Left forelimb (tissue), 1 donor: ENCODE data around the gene KIF2A.
A peak's percentile ranks its signal among the peaks of the same experiment; 100 is the strongest.

Source experiments
- DNase-seq: peaks from one replicate; pipeline ENCODE4 v3.0.0-alpha.2; 2018; ENCODE audit warnings: low spot score

Gene KIF2A

DNA sequence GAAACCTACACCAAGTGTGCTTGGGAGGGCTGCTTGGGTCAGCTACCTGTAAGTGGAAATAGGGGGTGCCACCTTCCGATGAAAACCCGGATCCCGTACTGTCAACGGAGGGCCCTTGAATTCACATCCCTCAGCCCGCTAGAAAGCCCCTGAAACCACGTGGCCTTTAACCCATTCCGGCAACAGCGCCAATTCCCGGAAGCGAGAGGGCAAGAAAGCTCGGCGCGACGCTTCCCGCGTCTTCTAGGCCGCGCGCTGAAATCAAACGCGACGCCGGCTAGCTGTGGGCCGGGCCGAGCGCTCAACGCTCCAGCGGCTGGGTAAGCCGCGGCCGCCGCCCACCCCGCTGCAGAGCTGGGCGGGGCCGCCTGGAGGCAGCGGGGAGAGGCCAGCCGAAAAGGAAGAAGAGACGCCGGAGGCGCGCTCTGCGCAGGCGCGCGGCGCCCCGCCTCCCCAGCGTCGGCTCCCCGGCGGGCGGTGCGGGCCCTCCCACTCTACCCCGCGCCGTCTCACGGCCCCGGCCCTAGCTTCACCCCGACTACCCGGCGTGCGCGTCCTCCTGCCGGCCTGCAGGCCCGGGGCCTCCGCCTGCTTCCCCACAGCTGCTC lies at the start of gene KIF2A:
Gene KIF2A, plus strand, starts transcription at position 492 of the 608 bp plus-strand sequence. CDS start 267 bp downstream, outside the sequence.
- DNase-seq = peak; percentile 95

DNA sequence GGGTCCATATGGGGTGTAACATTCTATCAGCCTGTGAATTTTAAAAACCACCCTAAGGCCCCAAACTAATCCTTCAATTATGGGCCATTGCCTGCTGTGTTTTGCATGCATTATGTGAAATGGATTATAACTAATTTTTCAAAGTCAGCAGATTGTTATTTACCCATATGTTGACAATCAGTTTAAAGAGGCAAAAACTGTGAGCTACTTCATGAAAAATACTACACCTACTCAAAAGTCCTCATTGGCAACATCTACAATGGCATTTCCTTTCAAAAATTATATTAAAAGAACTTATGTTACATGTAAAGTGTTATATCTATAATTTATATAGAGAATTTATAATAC lies 49.0 kb upstream of the KIF2A start:
- no peak for DNase-seq

DNA sequence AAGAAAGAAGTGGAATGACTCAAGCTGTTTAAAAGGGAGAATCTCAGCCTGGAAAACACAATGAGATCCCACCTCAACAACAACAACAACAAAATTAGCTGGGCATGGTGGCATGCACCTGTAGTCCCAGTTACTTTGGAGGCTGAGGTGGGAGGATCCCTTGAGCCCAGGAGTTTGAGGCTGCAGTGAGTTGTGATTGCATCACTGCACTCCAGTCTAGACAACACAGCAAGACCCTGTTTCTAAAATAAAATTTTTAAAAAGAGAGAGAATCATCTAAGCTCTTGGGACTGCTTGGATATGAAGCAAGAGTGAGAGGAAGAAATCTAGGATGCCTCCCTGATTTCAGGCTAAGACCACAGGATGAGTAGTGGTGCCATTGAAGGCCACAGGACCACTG lies 47.4 kb upstream of the KIF2A start:
- DNase-seq = no peak

DNA sequence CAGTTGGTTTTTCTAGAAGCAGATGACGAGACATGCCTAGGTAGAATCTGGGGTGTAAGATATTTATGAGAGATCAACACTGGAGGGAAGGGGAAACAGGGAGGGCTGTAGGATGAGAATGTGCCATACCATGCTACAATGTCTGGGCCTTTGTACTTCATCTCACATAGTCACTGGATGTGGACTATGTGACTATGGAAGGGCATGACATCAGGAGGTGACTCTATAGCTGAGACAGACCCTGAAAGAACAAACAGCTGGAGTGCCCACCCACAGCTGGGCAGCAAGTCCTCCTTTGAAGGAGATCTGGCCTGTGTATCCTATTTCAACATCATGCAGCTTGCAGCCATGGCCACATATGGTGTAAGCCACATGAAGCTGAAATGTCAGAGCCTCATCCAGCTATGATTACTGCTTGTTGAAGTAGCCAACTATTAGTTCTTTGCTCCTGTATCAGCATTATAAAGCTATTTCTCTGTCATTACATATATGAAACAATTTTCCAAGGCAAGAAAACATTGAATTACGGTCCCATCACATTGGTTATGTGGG lies 46.2 kb upstream of the KIF2A start:
- no peak for DNase-seq

DNA sequence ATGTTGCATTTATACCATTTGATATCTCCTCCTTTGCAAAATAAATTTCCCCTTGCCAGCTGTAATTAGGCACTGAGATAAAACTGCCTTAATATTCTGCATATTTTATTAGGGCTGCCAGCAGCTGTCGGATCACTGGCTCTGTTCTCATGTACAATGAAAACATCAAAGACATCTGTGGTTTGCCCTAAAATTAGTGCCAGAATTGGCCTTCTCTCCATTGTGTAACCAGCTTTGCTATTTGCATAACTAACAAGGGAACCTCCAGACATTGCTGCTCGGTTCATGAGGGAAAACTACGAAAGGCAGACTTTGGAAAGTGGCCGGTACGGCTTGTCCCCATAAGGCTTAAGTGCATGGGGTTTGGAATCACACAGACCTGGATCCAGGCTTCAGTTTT lies 45.5 kb upstream of the KIF2A start:
- no peak for DNase-seq

DNA sequence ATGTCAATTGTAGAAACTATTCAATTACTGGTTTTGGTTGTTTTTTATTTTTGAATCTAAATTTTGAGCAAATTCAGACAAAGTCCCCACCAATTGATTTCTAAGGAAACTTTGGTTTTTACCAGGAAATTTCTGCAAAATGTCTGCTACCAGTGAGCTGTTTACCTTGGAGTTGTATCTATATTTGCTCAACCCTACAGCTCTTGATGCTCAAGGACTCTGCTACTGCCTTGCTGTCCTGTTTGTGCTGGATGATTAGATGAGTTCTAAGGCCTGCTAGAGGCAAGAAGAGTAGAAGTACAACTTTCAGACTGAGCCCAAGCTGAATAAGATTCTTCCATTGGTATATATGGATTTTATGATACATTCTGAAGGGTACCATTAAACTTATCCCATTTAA lies 42.6 kb upstream of the KIF2A start:
- no peak for DNase-seq

DNA sequence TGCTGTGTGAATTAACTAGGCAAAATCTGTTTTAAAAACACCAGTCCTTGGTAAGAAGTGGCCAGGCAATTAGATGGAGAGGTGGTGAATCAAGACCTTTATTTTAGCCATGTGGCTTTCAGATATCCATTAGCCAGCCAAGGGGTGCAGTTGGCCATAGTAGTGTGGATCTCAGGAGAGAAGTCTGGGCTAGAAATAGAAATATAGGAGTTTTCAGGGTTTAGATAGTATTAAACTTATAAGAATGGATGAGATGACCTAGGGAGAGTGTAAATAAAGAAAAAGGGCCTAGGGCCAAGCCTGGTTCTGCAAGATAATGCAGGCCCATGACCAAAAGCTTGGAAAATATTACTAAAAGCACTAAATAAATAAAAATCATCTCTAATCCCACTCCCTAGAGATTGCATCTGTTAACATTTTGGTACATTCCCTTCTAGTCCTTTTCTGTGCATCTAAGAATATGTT lies 40.3 kb upstream of the KIF2A start:
- DNase-seq = no peak

DNA sequence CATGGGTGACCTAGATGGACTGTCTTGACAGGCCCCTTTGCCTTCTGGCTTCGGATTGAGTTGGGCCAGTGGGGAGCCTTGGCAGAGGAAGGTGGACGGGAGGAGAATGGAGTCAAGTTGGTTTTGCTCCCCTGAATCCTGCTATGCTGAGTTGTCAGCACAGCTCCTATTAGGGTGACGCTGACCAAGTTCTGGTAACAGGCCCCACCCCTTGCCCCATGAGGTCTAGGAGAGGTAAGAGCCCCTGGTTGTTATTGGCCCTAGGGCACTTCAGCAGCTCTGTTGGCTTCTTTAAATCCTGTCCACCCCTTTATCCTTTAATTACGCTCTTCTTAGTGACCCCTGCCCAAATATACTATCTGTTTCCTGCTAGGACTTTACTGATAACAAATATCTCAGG lies 39.4 kb upstream of the KIF2A start:
- DNase-seq = no peak

DNA sequence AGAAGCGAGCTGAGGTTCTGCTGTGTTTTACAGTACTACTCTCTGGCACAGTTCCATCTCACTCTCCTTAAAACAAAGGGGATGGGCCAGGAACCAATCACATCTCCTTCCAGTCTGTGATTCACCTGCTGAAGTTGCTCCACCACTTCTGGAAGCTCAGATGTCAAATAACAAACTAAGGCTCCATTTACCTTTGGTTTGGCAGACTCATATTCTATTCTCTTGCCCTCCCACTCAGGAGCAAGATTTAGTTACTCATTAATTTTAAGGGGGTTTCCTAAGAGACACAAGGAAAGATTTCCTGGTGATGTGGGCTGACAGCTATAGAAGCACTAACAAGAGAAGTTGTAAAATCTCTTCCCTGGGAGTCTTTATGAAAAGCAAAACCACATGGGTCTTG lies 37.8 kb upstream of the KIF2A start:
- DNase-seq = no peak

DNA sequence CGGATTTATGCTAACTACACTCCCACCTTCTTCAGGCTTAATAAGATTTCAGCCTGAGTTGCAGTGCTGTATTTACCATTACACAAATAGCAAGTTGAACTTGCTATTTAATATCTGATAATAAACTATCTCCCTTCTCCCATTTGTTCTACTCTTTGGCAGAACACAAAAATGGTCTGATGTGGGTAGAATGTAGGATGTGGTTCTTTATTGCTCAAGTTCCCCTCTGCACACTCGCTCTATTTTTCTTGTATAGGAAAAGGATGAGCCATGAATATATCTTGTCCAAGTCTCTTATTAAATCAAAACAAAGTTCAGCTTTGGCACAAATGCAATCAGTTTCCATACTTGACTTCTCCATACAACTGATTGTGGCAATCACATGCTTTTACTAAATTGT lies 37.2 kb upstream of the KIF2A start:
- no peak for DNase-seq

DNA sequence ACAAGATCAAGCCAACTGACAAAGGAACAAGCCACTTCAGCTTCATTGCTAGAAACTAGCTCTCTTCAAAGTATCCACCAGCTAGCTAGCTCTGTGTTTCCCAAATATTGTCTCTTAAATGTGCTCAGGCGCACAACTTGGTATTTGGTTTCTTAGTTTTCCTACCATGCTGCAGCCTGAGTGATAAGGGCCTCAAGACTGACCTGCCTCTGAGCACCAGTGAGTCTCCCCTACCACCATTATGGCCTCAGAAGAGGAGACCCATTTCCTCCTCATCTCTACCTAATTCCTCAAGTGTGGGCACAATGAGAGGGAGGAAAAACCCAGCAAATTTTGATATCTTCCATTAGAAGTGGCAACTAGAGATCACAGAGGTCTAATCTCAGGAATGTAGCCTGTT lies 34.6 kb upstream of the KIF2A start:
- DNase-seq = no peak

DNA sequence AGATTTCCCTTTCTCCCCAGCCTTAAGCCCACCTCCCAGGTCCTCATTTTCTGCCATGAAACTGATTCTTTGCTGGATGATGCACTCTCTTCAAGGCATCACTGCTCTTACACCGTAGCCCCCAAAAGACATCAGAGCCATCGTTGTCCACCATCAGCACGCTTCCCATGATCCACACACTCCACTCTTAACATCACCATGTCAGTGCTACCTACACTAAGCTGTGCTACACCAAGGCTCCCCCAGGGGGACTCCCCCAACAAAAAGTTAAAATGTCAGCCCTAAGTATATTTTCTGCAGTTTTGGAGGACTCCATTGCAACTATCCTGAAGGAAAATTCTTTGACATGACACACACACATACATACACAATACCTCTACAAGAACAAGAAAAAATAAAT lies 34.1 kb upstream of the KIF2A start:
- DNase-seq = no peak

DNA sequence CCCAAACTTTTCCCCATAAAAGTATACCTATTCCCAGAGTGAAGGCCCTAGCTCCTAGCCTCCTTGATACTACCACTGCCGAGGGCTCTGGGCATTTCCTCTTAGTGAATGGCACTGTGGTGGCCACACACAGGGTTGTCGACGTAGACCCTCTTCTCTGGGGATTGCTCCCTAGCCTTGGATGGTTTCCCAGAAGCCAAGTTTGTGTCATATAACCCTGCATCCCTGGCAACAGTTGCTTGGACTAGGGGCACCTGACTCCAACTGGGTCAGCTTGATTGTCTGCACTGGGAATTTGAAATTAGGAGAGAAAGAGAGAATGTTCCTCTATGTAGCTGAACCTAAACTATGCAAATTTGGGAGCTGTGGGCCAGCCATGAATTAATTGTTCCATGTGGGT lies 32.3 kb upstream of the KIF2A start:
- no peak for DNase-seq

DNA sequence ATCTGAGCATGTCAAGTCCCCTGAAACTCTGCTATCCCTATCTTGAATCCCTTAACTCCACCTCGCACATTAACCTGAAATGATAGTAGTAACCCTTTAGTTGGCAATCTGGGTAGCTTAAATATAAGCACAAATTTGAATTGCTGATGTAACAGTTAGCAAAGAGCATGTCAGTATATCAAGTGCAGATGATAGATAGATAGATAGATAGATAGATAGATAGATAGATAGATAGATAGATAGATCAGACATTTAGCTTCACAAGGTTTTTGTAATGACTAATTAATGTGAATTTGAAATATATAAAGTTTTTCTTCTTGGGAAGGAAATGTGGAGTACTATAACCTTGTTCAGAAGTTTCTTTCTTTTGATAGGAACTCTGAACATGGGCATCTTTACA lies 30.4 kb upstream of the KIF2A start:
- no peak for DNase-seq

DNA sequence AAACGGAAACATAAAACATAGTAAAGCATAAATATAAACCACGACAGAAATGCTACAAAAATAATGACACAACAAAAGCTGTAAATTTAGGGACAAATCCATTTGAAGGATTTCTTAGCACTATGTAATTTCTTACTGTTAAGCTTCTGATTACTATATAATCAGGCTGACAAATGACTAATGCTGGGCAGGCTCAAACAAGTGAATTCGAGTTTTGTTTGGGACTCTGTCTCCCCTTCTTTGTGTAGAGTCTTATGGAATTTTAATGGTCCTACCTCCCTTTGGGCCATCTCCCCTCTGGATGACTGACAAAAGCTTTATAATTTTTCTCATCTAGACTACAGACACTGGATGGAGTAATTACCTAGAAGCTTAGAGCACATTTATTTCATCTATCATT lies 24.6 kb upstream of the KIF2A start:
- DNase-seq = no peak

DNA sequence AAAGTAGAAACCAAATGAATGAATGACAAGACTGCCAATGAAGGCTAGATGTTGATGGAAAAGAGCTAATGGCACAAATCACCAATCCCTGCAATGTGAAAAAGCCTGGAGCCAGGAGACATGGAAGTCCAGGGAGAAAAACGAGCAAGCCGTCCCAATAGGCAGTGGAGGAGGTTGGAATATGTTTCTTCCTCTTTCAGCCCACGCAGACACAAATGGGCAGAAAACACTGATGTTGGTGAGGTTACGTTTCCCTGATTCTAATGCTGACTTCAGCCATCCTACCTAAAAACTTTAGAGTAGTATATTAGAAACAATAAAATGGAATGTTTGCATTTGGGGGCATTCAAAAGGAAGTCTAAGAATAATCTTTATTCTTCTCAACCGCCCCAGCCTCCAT lies 23.9 kb upstream of the KIF2A start:
- no peak for DNase-seq

DNA sequence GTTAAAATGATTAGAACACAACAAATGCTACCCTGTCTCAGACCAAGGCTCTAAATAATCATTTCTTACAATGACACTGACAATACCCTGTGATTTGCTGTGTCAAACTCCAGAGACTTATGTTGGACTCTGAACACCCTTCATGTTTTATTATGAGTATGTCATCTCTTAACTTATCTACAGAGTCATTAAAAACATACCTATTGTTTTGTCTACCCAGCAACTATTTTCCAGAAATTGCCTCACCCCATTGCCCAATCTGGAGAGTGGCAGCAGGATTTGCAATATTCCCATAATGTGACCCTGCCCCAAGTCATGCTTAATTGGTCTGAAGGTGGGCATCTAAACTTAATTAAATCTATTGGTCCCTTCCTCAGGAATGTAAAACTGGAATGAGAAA lies 23.0 kb upstream of the KIF2A start:
- DNase-seq = no peak

DNA sequence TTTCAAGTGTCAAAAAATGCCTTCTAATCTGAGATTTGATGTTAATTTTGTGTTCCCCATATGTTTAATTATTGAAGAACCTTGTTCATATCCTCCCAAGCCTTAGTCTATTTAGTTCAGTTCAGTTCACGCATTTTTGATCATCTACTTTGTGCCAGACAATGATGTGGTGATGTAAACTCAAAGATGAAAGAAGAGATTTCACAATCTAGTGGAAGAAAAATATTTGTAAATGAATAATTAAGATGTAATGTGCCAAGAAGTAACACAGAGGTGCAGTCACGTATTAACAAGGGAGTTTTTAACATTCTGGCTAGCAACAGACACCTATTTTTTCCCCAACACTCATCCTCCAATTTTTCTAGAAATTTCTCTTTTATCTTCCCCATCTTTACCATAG lies 22.1 kb upstream of the KIF2A start:
- DNase-seq = no peak

DNA sequence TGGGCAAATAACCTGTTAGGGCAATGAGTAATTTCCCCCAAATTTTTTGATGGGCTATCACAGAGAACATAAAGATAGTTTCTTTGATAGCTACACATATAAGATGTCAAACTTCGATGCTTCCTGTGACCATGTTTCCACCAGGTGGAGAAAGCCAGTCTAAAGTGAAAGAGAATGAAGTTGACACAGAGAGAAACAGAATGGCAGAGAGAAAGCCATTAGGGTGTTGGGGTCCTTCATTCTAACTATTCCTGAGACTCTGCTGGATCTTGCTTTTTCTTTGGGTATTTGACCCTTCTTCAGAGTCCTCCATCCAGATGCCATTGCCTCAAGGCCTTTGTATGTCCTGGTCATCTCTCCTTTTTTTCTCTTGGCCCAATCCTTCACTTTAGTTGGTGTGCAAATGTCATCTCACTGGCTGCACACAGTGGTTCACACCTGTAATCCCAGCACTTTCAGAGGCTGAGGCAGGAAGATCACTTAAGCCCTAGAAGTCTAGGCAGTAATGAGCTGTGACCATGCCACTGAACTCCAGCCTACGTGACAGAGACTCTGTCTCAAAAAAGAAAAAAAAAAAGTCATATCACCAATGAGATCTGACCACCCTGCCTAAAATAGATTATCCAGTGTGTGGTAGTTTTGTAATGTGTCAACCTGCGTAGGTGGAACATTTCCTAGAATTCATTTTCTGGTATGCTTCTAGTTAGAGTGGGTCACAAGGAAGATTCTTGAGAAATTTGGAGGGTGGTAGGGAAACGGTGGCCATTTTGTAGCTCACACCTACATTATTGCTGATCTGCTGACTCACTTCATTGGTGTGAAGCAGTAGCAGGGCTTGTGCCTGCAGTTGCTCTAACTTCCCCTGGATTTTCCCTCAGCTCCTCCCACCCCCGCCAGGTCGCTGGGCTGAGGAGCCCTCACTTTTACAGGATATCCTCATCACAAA lies 20.8 kb upstream of the KIF2A start:
- DNase-seq = no peak

DNA sequence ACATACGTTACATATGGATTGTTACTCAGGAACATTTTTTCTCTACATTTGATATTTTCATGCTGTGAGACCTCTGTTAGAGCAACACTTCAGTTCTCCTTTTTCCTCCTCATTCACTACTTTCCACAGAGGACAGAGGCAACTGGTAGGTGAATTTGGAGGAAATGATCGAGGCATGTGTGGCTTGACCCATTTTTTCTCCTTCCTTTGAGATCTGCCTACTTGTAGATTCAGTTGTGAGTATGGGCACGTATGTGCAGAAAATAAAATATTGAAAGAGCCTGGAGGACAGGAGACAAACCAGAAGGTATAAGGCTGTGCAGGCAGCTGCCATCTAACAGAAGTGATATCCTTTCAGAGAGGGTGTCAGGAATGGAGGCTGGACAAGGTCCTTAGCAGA lies 19.2 kb upstream of the KIF2A start:
- DNase-seq = no peak

DNA sequence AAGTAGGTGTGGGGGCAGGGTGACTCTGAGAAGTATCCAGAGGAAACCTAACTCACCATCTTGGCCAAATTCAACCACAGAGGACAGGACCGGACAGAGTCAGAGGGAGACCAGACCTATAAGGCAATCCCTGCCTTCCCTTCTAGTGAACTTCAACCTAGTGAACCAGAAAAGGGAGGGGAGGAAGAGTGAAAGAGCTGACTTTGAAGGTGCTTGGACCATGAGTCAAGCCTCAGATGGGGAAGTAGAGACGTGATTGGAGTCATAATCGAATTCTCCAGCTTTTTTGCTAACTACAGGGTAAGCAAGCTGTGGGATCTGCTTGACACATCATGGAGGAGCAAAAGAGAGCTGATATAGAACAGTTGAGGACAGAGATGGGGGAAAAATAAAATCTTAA lies 18.8 kb upstream of the KIF2A start:
- DNase-seq = no peak

DNA sequence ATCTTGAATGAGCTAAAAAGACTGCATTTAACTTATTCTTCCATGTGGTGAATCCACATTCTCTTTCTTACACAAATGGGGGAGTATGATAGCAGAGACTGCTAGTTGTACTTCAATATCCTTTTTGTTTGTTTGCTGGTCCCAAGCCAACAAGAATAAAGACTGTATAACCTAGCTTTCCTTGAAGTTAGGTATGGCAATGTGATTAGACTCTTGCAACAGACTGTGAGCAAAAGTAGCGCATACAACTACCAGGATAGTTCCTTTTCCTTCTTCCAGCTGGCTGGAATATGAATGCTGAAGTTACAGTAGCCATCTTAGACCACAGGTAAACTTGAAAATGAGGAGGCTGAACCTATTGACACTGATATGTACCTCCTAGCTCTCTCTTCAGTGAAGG lies 17.9 kb upstream of the KIF2A start:
- no peak for DNase-seq

DNA sequence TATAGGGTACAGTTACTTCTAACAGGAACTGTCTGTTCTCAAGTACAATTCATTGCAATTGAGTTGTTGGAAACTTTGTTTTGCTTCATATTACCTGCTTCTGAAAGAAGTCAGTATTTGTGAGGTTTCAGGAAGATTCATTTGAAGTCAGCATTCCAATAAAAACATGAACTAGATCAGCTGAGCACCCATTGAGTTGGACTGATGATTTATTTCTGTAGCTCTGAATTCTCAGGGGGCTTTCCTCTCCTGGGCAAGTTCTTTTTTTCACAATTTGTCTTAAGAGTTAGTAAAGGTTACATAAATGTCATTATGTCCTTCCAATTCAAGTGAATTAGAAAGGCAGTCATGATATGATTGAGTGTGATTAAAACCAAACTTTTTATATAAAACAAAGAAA lies 16.2 kb upstream of the KIF2A start:
- DNase-seq = no peak
